ENCODE measurements around the gene TCEA3. TPM values are rescaled to one million over a fixed set of nuclear protein-coding genes. Genes with fewer than 3 reads are reported as not detected.

The TCEA3 gene
- total and polyA plus RNA-seq, 9 donors = 42.0 to 153 (median 73.8) TPM

- DNase-seq = peak in 1 of 5 donors; percentile 34
- no peaks in the 10 kb centered on the region for H3K27me3 ChIP-seq
- H3K4me3 ChIP-seq = no peak overlapping the region
- WGBS, 3 donors = 56 to 64% (median 57%) methylated on average over 13 of the region's 13 CpGs
- TF ChIP-seq EP300 (IDR thresholded peaks at IDR 0.05) (no peak), POLR2A (IDR thresholded peaks at IDR 0.05) (no peak)
- TF ChIP-seq, protein P1, sequence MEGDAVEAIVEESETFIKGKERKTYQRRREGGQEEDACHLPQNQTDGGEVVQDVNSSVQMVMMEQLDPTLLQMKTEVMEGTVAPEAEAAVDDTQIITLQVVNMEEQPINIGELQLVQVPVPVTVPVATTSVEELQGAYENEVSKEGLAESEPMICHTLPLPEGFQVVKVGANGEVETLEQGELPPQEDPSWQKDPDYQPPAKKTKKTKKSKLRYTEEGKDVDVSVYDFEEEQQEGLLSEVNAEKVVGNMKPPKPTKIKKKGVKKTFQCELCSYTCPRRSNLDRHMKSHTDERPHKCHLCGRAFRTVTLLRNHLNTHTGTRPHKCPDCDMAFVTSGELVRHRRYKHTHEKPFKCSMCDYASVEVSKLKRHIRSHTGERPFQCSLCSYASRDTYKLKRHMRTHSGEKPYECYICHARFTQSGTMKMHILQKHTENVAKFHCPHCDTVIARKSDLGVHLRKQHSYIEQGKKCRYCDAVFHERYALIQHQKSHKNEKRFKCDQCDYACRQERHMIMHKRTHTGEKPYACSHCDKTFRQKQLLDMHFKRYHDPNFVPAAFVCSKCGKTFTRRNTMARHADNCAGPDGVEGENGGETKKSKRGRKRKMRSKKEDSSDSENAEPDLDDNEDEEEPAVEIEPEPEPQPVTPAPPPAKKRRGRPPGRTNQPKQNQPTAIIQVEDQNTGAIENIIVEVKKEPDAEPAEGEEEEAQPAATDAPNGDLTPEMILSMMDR (IDR thresholded peaks at IDR 0.05) = no peak
- H3K9me3 ChIP-seq = no peaks in the 10 kb centered on the region
- H3K36me3 ChIP-seq = no peaks in the 10 kb centered on the region
- H3K27ac ChIP-seq = no peak overlapping the region
- H3K4me1 ChIP-seq (ENCODE audit: insufficient read depth) = peaks cover 18% of the 10 kb centered on the region
- intact Hi-C loops (cut with DNase I) = no loop called here
Measured at GRCh38 chr1:23371987-23372880, 52.3 kb downstream of the TCEA3 start.

- Histone ChIP-seq H3K27ac (peak overlapping the region; percentile 94 to 97), H3K4me1 (ENCODE audit: insufficient read depth) (peaks cover 15% of the 10 kb centered on the region), H3K9me3 (no peaks in the 10 kb centered on the region), H3K36me3 (no peaks in the 10 kb centered on the region), H3K27me3 (no peaks in the 10 kb centered on the region), H3K4me3 (no peak overlapping the region)
- WGBS, 3 donors = 5 to 20% (median 8%) methylated on average over 13 of the region's 13 CpGs
- no peak for TF ChIP-seq EP300 (IDR thresholded peaks at IDR 0.05)
- TF ChIP-seq POLR2A (IDR thresholded peaks at IDR 0.05) = no peak
- TF ChIP-seq, protein P1 (IDR thresholded peaks at IDR 0.05) = no peak
- intact Hi-C loops (cut with DNase I) = no loop called here
- peak in 2 of 5 donors; percentile 47 to 56 for DNase-seq
Measured at GRCh38 chr1:23370709-23371584, 53.6 kb downstream of the TCEA3 start.

GRCh38 chr1:23370330-23370708, 54.2 kb downstream of the TCEA3 start:
- peak in 1 of 5 donors; percentile 34 for DNase-seq
- peak overlapping the region; percentile 94 to 97 for H3K27ac ChIP-seq
- H3K36me3 ChIP-seq = no peaks in the 10 kb centered on the region
- intact Hi-C loops (cut with DNase I) = no loop called here
- WGBS, 3 donors = 4 to 11% (median 6%) methylated on average over 5 of the region's 5 CpGs
- no peaks in the 10 kb centered on the region for H3K27me3 ChIP-seq
- H3K4me1 ChIP-seq (ENCODE audit: insufficient read depth) = peaks cover 15% of the 10 kb centered on the region
- peak overlapping the region; percentile 94 for H3K4me3 ChIP-seq
- TF ChIP-seq, protein P1 (IDR thresholded peaks at IDR 0.05) = no peak
- TF ChIP-seq EP300 (IDR thresholded peaks at IDR 0.05) (no peak), POLR2A (IDR thresholded peaks at IDR 0.05) (no peak)
- no peaks in the 10 kb centered on the region for H3K9me3 ChIP-seq

DNA sequence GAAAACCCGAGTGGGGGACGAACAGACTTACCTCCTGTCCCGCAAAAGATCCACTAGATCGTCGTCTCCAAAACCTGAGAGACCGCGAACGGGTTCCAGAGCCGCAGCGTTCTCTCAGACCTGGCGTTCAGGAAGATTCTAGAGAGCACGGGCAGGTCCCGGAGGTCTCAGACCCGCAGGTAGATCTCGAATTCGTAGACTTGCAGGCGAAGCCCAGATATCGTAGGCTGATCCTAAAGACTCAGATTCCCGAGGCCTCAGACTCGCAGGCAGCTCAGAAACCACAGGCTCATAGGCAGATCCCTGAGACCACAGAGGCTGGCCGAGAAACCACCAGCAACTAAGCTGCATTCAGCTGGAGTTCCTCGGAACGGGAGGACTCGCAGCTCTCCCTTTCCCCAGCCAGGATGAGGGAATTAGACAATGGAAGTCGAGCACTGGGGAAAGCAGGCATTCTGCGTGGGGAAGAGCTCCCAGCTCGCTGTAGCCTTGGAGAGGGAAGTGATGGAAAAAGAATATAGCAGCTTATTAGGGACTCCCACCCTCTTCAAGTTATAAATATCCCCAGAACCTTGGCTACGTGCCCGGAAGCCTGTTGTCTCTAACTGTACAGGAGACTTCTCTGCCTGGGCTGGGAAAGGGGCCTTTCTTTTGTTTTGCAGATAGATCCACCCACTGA, 55.1 kb downstream of the TCEA3 start, which contains the start of gene ZNF436:
Gene ZNF436, minus strand, starts transcription at position 502 of the 679 bp plus-strand sequence. CDS start 1,831 bp downstream, outside the sequence.
- Histone ChIP-seq H3K36me3 (no peaks in the 10 kb centered on the region), H3K4me3 (peak within 1 kb of the TSS; percentile 94), H3K9me3 (no peaks in the 10 kb centered on the region), H3K27ac (peak within 1 kb of the TSS; percentile 94 to 97), H3K27me3 (no peaks in the 10 kb centered on the region), H3K4me1 (ENCODE audit: insufficient read depth) (peaks cover 15% of the 10 kb centered on the region)
- peak; percentile 88 to 97 (median 94) for DNase-seq
- WGBS, 3 donors = 0% methylated on average over 29 of the region's 29 CpGs
- no peak for TF ChIP-seq EP300 (IDR thresholded peaks at IDR 0.05)
- TF ChIP-seq POLR2A (IDR thresholded peaks at IDR 0.05) = peak; percentile 55
- intact Hi-C loops (cut with DNase I) = no loop called here

Measured in ovary (tissue), 9 donors.